ENCODE measurements around the gene KIRREL3. TPM values are rescaled to one million over a fixed set of nuclear protein-coding genes. Genes with fewer than 3 reads are reported as not detected.

KIRREL3 gene
- total and polyA plus RNA-seq, 2 of the 4 experiments (the other 2 are of a cell fraction): 10.9 to 15.9 TPM

- H3K56ac ChIP-seq (ENCODE audit: extremely low read depth, insufficient read depth, low read length): no peak overlapping the region
- no peaks in the 10 kb centered on the region for H3K36me3 ChIP-seq (ENCODE audit: control insufficient read depth, insufficient read depth, low read length)
- H4K5ac ChIP-seq (ENCODE audit: low read depth, low read length): no peak overlapping the region
- peak overlapping the region; percentile 34 for H3K4me2 ChIP-seq (ENCODE audit: low read depth, low read length)
- intact Hi-C loops (cut with micrococcal nuclease) (no loop called here), dilution Hi-C loops (cut with HindIII; ENCODE audit: low sequenced_read_pairs, unreplicated experiment) (no loop called here), in situ Hi-C loops (cut with MboI; ENCODE audit: low sequenced_read_pairs) (no loop called here)
- 50% methylated on average over 2 of the region's 12 CpGs; no CpG with 5 or more reads in 1 of the 2 experiments for WGBS, 2 experiments (ENCODE audit: extremely low coverage in 2 of 2, insufficient read length in 1 of 2)
- H3K23ac ChIP-seq (ENCODE audit: low read depth, low read length): peak overlapping the region; percentile 68; the same call in 1 of the 2 replicates
- H2AK5ac ChIP-seq (ENCODE audit: low read depth, low read length): 0 out of 2 replicates have a peak overlapping the region, but pooled peaks have one; percentile 35
- no peak overlapping the region for H2BK5ac ChIP-seq (ENCODE audit: low read depth, low read length, poor library complexity, severe bottlenecking)
- H3K4me1 ChIP-seq (ENCODE audit: control insufficient read depth, insufficient read depth, low read length): peaks cover 10% of the 10 kb centered on the region
- no peaks in the 10 kb centered on the region for H3K27me3 ChIP-seq (ENCODE audit: control insufficient read depth, insufficient read depth, low read length)
- H2BK15ac ChIP-seq (ENCODE audit: low read depth, low read length): no peak overlapping the region
- no peaks in the 10 kb centered on the region for H4K20me1 ChIP-seq (ENCODE audit: insufficient read depth, low read length)
- H2BK120ac ChIP-seq (ENCODE audit: low read depth, low read length): peak overlapping the region; percentile 48
- no peak overlapping the region for H3K4me3 ChIP-seq (ENCODE audit: insufficient read depth, low read depth, low read length)
- H2AFZ ChIP-seq (replicated peaks; ENCODE audit: low read length, poor library complexity): peak overlapping the region; percentile 13
- no peak for TF ChIP-seq CEBPB (IDR thresholded peaks at IDR 0.05; ENCODE audit: low read depth, low read length)
- no peak overlapping the region for H4K91ac ChIP-seq (ENCODE audit: insufficient read depth, low read depth, low read length)
- H3K18ac ChIP-seq (ENCODE audit: low read depth, low read length): no peak overlapping the region; the same call in 1 of the 2 replicates
- H3K27ac ChIP-seq (ENCODE audit: insufficient read depth, low read length): no peak overlapping the region
- POLR2A ChIA-PET (ENCODE audit: unreplicated experiment): no interaction called here
- H3K79me1 ChIP-seq (ENCODE audit: low read depth in 1 of 2, low read length in 2 of 2): peaks cover 0 to 3% of the 10 kb centered on the region in 2 experiments; a peak in 2 of 4 replicates
- DNase-seq (no peak), ATAC-seq (ENCODE audit: low read depth) (no peak)
- no peak overlapping the region for H2BK20ac ChIP-seq (ENCODE audit: low read depth, low read length)
- peaks cover 3% of the 10 kb centered on the region; the same call in 1 of the 2 replicates for H3K9me1 ChIP-seq (ENCODE audit: insufficient read depth, low read length)
- H3K14ac ChIP-seq (replicated peaks; ENCODE audit: low read depth, low read length): peak overlapping the region; percentile 58
- H3K4ac ChIP-seq (ENCODE audit: low read depth, low read length): no peak overlapping the region
- no peak overlapping the region for H4K8ac ChIP-seq (ENCODE audit: low read depth in 2 of 2, low read length in 2 of 2)
- no peak overlapping the region for H3K9ac ChIP-seq (ENCODE audit: low read depth, low read length)
- no TSS peak for BruUV-seq (replicated peaks)
- no peaks in the 10 kb centered on the region for H3K9me3 ChIP-seq (ENCODE audit: control insufficient read depth, insufficient read depth, low read length)
- peak overlapping the region; percentile 11 for H2AK9ac ChIP-seq (replicated peaks; ENCODE audit: low read depth, low read length, poor library complexity)
- CTCF ChIA-PET: interaction anchor here (0.7 kb wide), 1 partner anchor 175 kb away, joined by 3 read pairs; no protein-coding TSS in a partner anchor
These were observed 345.4 kb downstream of the KIRREL3 start for GRCh38 chr11:126654886-126655806.

Measured in IMR-90 (cell line).